ENCODE measurements around the gene DCUN1D2. TPM values are rescaled to one million over a fixed set of nuclear protein-coding genes. Genes with fewer than 3 reads are reported as not detected.
"Not testable (repeated sequence)": the region's sequence is repeated elsewhere in the genome, so short reads cannot be mapped to it uniquely, and the experiment has no call there.

Gene DCUN1D2
- polyA plus RNA-seq, 4 donors, result 17.8 to 35.2 (median 19.4) TPM

GRCh38 chr13:113468472-113469201 is 21.9 kb downstream of the DCUN1D2 start:
- no peak for DNase-seq (ENCODE audit: low read depth in 4 of 4, low spot score in 3 of 4)

- no peak for DNase-seq (ENCODE audit: low read depth in 4 of 4, low spot score in 3 of 4)
These were observed 22.5 kb downstream of the DCUN1D2 start for GRCh38 chr13:113468029-113468428.

- DNase-seq (ENCODE audit: low read depth in 4 of 4, low spot score in 3 of 4), result no peak
These were observed 24.1 kb downstream of the DCUN1D2 start for GRCh38 chr13:113466383-113466782.

DNA sequence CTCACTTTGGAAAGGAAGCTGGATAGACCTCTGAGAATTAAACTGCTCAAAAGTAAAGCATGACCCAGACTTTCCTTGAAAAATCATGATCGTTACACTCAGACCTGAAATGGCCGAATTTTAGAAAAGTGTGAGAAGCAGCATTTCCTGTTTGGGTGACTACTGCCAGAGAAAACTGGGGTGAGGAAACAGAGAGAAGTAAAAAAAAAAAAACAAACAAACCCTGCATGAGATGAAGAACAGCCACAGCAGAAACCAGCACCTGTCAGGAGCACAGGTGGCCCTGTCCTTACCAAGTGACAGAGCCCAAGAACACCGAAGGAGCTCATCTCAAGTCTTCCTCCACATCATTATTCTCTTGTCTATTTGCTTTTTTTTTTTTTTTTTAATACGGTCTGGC is 25.2 kb downstream of the DCUN1D2 start:
- DNase-seq (ENCODE audit: low read depth in 4 of 4, low spot score in 3 of 4), result no peak

DNA sequence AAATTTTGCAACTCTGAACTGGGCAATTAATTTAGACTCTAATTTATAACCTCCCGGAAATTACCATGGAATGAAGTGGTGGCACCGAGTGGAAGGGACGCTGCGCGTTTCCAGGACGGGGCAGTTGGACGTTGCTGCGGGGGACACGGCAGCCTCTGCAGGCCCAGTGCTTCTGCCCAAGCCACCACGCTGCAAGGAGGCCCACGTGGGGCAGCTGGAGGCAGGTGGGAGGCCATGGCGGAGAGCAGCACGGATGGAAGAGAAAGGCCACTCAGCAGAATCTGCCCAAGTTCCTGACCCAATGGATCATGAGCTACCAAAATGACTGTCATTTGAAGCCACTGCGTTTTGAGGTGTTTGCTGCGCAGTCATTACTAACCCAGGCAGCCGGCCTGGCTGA is 26.0 kb downstream of the DCUN1D2 start:
- DNase-seq (ENCODE audit: low read depth in 4 of 4, low spot score in 3 of 4), result no peak

GRCh38 chr13:113461022-113461751 is 29.3 kb downstream of the DCUN1D2 start:
- DNase-seq (ENCODE audit: low read depth in 4 of 4, low spot score in 3 of 4), result no peak

DNA sequence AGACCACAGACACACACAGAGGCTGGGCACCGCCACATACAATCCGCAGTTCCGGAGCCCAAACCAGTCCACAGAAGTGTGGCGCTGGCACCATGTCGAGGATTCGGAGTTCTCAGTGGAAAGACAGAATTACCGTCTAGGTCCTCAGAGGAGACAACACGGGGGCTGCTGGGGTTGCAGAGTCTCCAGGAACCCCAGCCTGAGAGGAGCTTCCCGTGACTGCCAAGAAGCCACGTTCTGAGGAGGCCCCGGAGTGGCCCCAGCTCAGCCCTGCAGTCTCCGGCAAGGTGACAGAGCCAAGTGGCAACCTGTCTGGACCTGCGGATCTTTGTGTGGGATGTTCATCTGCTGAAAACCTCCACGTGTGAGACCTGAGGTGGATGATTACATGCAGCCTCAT is 29.9 kb downstream of the DCUN1D2 start:
- DNase-seq (ENCODE audit: low read depth in 4 of 4, low spot score in 3 of 4), result no peak

GRCh38 chr13:113460064-113460555 is 30.4 kb downstream of the DCUN1D2 start:
- DNase-seq (ENCODE audit: low read depth in 4 of 4, low spot score in 3 of 4), result no peak

DNA sequence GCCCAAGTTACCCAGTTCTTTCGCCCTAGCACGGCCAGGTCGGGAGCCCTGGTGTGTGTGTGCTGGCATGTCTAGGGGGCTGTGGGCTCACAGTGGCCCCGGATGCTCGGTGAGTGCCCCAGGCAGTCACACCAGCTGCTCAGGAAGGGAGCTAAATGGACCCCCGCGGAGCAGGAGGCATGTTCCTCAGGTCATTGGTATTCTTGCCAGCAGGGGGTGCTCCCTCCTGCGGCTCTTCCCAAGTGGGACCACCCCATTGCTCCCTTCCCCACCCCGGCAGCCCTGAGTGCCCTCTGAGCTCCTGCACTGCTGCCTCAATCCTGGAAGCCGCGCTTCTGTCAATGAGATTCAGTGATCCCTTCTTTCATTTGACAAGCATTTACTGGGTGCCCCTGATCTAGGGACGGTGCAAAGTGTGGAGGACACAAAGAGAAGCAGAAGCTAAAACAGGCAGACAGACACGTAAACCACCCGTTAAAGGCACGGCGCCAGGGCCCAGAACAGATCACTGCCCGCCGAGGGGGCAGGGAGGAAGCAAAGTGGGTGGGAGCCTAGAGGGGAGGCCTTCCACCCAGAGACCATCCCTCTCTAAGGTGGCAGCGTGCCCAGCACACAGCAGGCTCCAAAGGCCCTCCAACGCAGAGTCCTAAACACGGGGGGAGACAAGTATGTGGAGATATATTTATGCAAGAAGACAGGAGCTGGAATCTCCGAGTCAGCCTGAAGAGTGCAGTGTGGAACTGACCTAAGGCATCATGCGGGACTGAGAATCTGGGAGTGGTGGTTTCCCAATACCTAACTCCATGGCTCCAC is 32.1 kb downstream of the DCUN1D2 start:
- no peak for DNase-seq (ENCODE audit: low read depth in 4 of 4, low spot score in 3 of 4)

DNA sequence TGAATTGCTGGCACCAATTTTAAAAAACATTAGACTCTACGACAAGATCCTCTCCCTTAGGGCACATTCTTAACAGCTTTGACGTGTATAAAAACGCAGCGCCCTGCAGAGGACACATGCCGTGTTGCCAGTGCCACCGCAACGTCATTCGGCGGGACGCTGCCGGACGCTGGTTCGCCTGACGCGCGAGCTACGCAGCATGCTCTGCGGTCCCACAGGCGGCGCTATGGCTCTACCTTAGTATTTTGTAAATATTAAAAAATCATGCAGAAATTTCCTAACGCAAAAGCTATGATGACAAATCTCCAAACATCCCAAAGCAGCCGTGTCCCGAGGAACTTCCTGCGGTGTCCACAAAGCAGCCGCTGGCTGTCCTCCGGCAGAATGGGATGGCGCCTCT is 33.0 kb downstream of the DCUN1D2 start:
- no peak for DNase-seq (ENCODE audit: low read depth in 4 of 4, low spot score in 3 of 4)

- no peak for DNase-seq (ENCODE audit: low read depth in 4 of 4, low spot score in 3 of 4)
These were observed 34.3 kb downstream of the DCUN1D2 start for GRCh38 chr13:113456116-113456702.

DNA sequence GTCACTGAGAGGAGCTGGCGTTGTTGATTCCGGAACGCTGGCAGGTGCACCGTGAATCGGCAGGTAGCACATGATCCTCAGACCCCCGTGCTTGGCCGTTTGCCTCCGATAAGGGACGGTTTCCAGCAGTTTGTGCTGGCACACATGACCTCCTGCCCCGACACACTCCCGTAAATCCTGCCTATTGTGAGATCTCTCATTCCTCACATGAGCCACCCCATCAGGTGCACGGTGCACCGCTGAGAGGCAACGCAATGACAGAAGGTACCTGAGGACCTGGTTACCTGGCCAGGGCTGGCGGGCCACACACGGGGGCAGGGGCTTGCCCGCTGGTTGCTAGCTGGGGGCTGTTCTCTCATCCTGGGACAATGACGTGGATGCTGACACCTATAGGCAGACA is 35.1 kb downstream of the DCUN1D2 start:
- no peak for DNase-seq (ENCODE audit: low read depth in 4 of 4, low spot score in 3 of 4)

GRCh38 chr13:113454936-113455335 is 35.6 kb downstream of the DCUN1D2 start:
- DNase-seq (ENCODE audit: low read depth in 4 of 4, low spot score in 3 of 4), result no peak

DNA sequence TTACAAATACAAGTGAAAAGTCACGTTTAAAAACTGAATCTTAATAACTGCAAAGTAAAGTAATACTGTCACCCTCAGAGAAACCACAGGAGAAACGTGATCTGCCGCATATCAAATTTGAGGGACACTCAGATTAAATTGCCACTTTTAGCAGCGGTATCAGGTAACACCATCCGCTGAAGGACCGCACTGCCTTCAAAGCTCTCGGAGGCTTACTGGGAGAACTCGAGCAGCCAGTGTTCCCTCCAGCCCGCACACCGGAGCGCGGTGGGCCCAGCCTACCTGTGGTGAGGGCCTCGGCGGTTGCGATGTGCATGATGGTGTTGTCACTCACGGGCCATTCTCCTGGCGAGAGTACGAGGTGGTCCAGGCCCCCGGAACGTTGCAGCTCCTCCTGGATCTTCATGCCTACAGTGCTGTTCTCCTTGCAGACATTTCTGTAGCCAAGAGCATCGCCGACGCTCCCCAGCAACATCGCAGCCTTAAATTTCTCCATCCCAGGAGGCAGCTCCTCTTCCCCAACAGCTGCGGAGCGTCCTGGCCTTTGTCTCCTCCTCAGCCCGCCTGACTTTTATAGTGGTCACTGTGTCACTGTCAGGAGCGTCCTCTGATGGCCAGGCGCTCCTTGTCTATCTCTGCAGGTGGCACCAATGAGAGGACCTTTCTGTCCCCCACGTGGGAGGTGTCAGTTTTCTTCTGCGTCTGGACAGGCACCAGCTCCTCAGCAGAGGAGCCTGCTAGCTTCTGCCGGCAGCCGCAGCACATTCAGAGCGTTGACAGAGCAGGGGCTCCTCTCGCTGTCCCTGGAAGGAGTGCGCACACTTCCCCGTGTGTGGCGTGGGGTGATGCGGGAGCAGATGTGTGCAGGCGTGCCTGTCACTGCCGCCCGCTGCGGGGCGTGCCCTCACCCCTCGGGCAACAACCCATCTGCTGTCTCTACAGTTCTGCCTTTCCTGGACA is 37.3 kb downstream of the DCUN1D2 start, which contains the start of gene ADPRHL1:
Gene ADPRHL1, minus strand, starts transcription at position 547 of the 960 bp plus-strand sequence. Its CDS starts 51 bp downstream, at position 496.
- peak in 1 of 4 donors; percentile 48 for DNase-seq (ENCODE audit: low read depth in 4 of 4, low spot score in 3 of 4)

DNA sequence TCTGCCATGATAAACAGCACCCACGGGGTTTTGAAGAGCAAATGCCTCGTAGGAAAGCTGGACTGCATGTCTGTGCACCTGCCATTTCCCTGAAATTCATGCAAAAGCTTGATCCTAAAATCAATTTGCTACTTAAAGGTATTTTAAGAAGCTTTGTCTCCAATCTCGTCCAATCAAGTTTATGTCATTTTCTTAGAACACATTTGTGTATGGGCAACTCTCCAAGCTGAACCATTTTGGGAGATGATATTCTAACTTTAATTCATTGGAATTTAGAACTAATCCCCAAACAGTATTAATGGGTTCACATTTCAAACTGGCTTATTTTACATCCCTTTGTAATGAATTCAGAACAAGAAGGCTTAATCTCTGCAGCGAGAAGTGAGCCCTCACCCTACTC is 38.0 kb downstream of the DCUN1D2 start:
- no peak for DNase-seq (ENCODE audit: low read depth in 4 of 4, low spot score in 3 of 4)

GRCh38 chr13:113451951-113452421 is 38.5 kb downstream of the DCUN1D2 start:
- DNase-seq (ENCODE audit: low read depth in 4 of 4, low spot score in 3 of 4), result no peak

DNA sequence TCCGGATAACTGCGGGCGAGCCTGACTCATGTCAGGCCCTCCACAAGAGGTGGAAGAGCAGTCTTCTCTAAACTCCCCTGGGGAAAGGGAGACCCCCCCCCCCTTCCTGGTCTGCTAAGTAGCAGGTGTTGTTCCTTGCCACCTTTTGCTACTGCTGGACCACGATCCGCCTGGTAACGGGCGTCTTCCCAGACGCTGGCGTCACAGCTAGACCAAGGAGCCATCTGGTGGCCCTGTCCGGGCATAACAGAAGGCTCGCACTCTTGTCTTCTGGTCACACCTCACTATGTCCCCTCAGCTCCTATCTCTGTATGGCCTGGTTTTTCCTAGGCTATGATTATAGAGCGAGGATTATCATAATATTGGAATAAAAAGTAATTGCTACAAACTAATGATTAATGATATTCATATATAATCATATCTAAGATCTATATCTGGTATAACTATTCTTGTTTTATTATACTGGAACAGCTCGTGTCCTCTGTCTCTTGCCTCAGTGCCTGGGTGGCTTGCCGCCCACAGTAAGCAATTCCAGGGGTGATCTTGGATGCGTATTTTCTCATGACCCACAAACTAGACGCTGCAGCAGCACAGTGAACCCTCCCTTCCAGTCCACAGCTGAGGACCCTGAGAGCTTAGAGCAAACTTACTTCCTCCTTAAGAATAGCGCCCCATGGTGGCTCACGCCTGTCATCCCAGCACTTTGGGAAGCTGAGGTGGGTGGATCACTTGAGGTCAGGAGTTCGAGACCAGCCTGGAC is 39.5 kb downstream of the DCUN1D2 start:
- DNase-seq (ENCODE audit: low read depth in 4 of 4, low spot score in 3 of 4), result not testable (repeated sequence)

DNA sequence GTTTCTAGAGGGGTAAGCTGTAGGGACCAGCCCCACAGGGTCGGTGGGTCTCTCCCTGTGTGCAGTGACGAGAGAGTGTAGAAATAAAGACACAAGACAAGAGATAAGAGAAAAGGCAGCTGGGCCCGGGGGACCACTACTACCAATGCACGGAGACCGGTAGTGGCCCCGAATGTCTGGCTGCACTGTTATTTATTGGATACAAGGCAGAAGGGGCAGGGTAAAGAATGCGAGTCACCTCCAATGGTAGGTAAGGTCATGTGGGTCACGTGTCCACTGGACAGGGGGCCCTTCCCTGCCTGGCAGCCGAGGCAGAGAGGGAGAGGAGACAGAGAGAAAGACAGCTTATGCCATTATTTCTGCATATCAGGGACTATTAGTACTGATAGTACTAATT is 40.2 kb downstream of the DCUN1D2 start:
- not testable (repeated sequence) for DNase-seq (ENCODE audit: low read depth in 4 of 4, low spot score in 3 of 4)
